HepG2 (cell line): Measurements from ENCODE around the gene CACNG4. TPM values are rescaled to one million over a fixed set of nuclear protein-coding genes. Genes with fewer than 3 reads are reported as not detected.

ENCODE experiments used
- ATAC-seq: fragments of 200-7000 bp; cut with Tn5 transposase; 3 replicates; pipeline ENCODE4 v1.9.1; 2020; ENCODE audit warnings: mild to moderate bottlenecking, moderate library complexity
- BruUV-seq: library from RNA; stranded (reverse); fragments of 400-500 nt; replicated peaks from 2 replicates; lab custom pipeline; 2021; lab: Mats Ljungman, UMichigan
- CTCF ChIA-PET: fragments of 300-600 bp; formaldehyde crosslinking; extraction: SDS; loops from one replicate; lab custom pipeline; 2021; ENCODE audit warnings: low total read pairs, inconsistent platforms, low intra/inter-chr PET ratio; lab: Yijun Ruan, JAX
- POLR2A ChIA-PET: fragments of 350-600 bp; sonication (Branson Sonifier 250); formaldehyde crosslinking; loops from one replicate; lab custom pipeline; 2020; ENCODE audit warnings: antibody characterized with exemption, inconsistent platforms; lab: Yijun Ruan, JAX
- DNase-seq: peaks from one replicate; pipeline ENCODE4 v3.0.0-alpha.2; 2015; ENCODE audit warnings: low spot score
- FAIRE-seq: peaks from 3 replicates; lab custom pipeline; 2011; peaks lifted over from hg19 to GRCh38; lab: Jason Lieb, UNC
- H2AFZ ChIP-seq: one replicate; pipeline ENCODE4 v1.6.1; 2011; ENCODE audit warnings: low read length, inconsistent platforms
- H3K27ac ChIP-seq: fragments of 300-600 bp; 3 replicates; pipeline ENCODE4 v1.8.0; 2011; ENCODE audit warnings: mixed run types, mild to moderate bottlenecking, mixed read lengths, low read length, inconsistent platforms; ENCODE audit not compliant: insufficient read depth; ENCODE audit errors: extremely low read length
- H3K27me3 ChIP-seq, 2 experiments: fragments of 200-600 bp in 1 of 2; 2 replicates in 1 of 2; 3 replicates in 1 of 2; pipeline versions ENCODE4 v1.6.0 to v1.8.0; 2011; ENCODE audit warnings: low read length in 2 of 2, mild to moderate bottlenecking in 2 of 2, moderate library complexity in 2 of 2, inconsistent platforms in 1 of 2; ENCODE audit not compliant: insufficient read depth in 2 of 2, control insufficient read depth in 1 of 2
- H3K36me3 ChIP-seq, 2 experiments: fragments of 200-600 bp in 1 of 2; replicated peaks in 1 of 2; 2 replicates in 1 of 2; 3 replicates in 1 of 2; pipeline versions ENCODE4 v1.5.1 to v1.8.0; 2011; ENCODE audit warnings: low read length in 2 of 2, inconsistent platforms in 1 of 2; ENCODE audit not compliant: insufficient read depth in 2 of 2, control insufficient read depth in 1 of 2
- H3K4me1 ChIP-seq: 2 replicates; pipeline ENCODE4 v1.5.1; 2012; ENCODE audit warnings: low read length, inconsistent platforms; ENCODE audit not compliant: insufficient read depth
- H3K4me2 ChIP-seq: 2 replicates; pipeline ENCODE4 v1.6.0; 2011; ENCODE audit warnings: low read depth, low read length, inconsistent platforms
- H3K4me3 ChIP-seq, 3 experiments: fragments of 200-600 bp in 1 of 3; sonication (generic), shearing (Covaris generic) in 1 of 3; replicated peaks in 1 of 3; 2 replicates each; pipeline ENCODE4 v1.5.1; 2011 to 2016; ENCODE audit warnings: low read length in 3 of 3, inconsistent platforms in 2 of 3, low read depth in 2 of 3, mild to moderate bottlenecking in 2 of 3, control low read depth in 1 of 3, mixed read lengths in 1 of 3; ENCODE audit not compliant: insufficient read depth in 1 of 3
- H3K79me2 ChIP-seq: one replicate; pipeline ENCODE4 v1.6.1; 2011; ENCODE audit warnings: low read length, inconsistent platforms; ENCODE audit not compliant: insufficient read depth
- H3K9ac ChIP-seq: 2 replicates; pipeline ENCODE4 v1.6.0; 2011; ENCODE audit warnings: mild to moderate bottlenecking, low read depth, low read length, inconsistent platforms; ENCODE audit not compliant: insufficient read depth
- H3K9me3 ChIP-seq: 2 replicates; pipeline ENCODE4 v1.5.1; 2012; ENCODE audit warnings: mild to moderate bottlenecking, low read length
- H4K20me1 ChIP-seq: 2 replicates; pipeline ENCODE4 v1.6.0; 2011; ENCODE audit warnings: inconsistent platforms, mild to moderate bottlenecking, low read length, moderate library complexity; ENCODE audit not compliant: insufficient read depth
- GPN1 ChIP-seq: sonication (generic); formaldehyde crosslinking; IDR thresholded peaks from 2 replicates; pipeline ENCODE4 v1.5.1; 2020; ENCODE audit warnings: missing genetic modification reagents, borderline replicate concordance
- HMGXB4 ChIP-seq, 2 experiments: sonication (generic) in 1 of 2; formaldehyde crosslinking in 1 of 2; IDR thresholded peaks; 2 replicates each; pipeline versions ENCODE4 v1.4.0 to v1.6.1; 2018 to 2020; ENCODE audit warnings: missing genetic modification reagents in 2 of 2, borderline replicate concordance in 1 of 2, low read depth in 1 of 2, mild to moderate bottlenecking in 1 of 2, missing biosample characterization in 1 of 2
- HNF1A ChIP-seq, 2 experiments: sonication (generic) in 1 of 2; formaldehyde crosslinking in 1 of 2; IDR thresholded peaks; 2 replicates each; pipeline versions ENCODE4 v1.4.0 to v1.6.1; 2016 to 2020; ENCODE audit warnings: borderline replicate concordance in 1 of 2, low read depth in 1 of 2, mild to moderate bottlenecking in 1 of 2, missing genetic modification reagents in 1 of 2
- HNRNPUL1 ChIP-seq: fragments of 200-400 bp; formaldehyde crosslinking; IDR thresholded peaks from 2 replicates; pipeline ENCODE4 v1.6.1; 2017; ENCODE audit warnings: low read depth, mild to moderate bottlenecking, low read length, moderate library complexity
- RXRB ChIP-seq: IDR thresholded peaks from 2 replicates; pipeline ENCODE4 v1.6.1; 2016; ENCODE audit warnings: borderline replicate concordance, missing genetic modification reagents, missing compliant biosample characterization
- THRA ChIP-seq: sonication (generic); formaldehyde crosslinking; IDR thresholded peaks from 2 replicates; pipeline ENCODE4 v1.4.0; 2020; ENCODE audit warnings: missing genetic modification reagents, borderline replicate concordance
- ZNF362 ChIP-seq: sonication (generic); formaldehyde crosslinking; IDR thresholded peaks from 2 replicates; pipeline ENCODE4 v1.4.0; 2020; ENCODE audit warnings: missing genetic modification reagents, mild to moderate bottlenecking, borderline replicate concordance
- WGBS: methylation state at CpG from one replicate; pipeline ENCODE4 v1.1.6; 2017; ENCODE audit warnings: low lambda C conversion rate; 5-methylcytosine and 5-hydroxymethylcytosine counted together
- in situ Hi-C: cut with HindIII; loops from 2 replicates; pipeline ENCODE4 v1.10.0; 2017; ENCODE audit warnings: low pct_unique_long_range_greater_than_20kb; ENCODE audit not compliant: extremely low pct_ligation_motif_present
- intact Hi-C: fragments of 100-400 bp; cut with micrococcal nuclease; formaldehyde crosslinking; loops from one replicate; pipeline ENCODE4 v1.10.0; 2022; ENCODE audit not compliant: unreplicated experiment
- polyA plus RNA-seq, 8 experiments: library from polyadenylated mRNA; depleted of rRNA in 3 of 8; stranded (reverse) in 7 of 8; unstranded in 1 of 8; fragments of >200 nt; fragmentation: Illumina TruSeq in 4 of 8; extraction: Trizol in 4 of 8; gene quantifications; 2 replicates each; pipeline versions ENCODE4 v1.2.1 to v1.2.3, GENCODE V29; 2011 to 2016; ENCODE audit warnings: low read depth in 4 of 8, missing spikeins in 1 of 8, mixed read lengths in 1 of 8; ENCODE audit not compliant: insufficient read depth in 1 of 8
- total RNA-seq, 5 experiments: library from RNA; depleted of rRNA; stranded (reverse); fragments of >200 nt; fragmentation: Illumina TruSeq; extraction: Trizol; gene quantifications; 2 replicates each; pipeline ENCODE4 v1.2.3, GENCODE V29; 2016; ENCODE audit warnings: low read depth in 1 of 5

CACNG4 gene
- total and polyA plus RNA-seq, 2 of the 13 experiments (the other 11 are each of a cell fraction or from before 2014, with no cell fraction given) = 0.09 TPM

- peaks cover 36% of the 10 kb centered on the region for H3K4me1 ChIP-seq
- CTCF ChIA-PET = no interaction called here
- H4K20me1 ChIP-seq = no peaks in the 10 kb centered on the region
- no peak overlapping the region; the same call in 1 of the 2 replicates for H3K9ac ChIP-seq
- no peaks in the 10 kb centered on the region for H3K79me2 ChIP-seq
- H3K27me3 ChIP-seq = no peaks in the 10 kb centered on the region
- in situ Hi-C loops = no loop called here
- peak overlapping the region; percentile 24 for H3K27ac ChIP-seq
- H3K36me3 ChIP-seq = peaks cover 6 to 27% of the 10 kb centered on the region in 2 experiments
- H3K9me3 ChIP-seq = no peaks in the 10 kb centered on the region
- 49% methylated on average over 3 of the region's 3 CpGs for WGBS
- ATAC-seq = no peak
- no peak for DNase-seq
- H3K4me3 ChIP-seq = no peak overlapping the region; a peak in 1 of 6 replicates
- H2AFZ ChIP-seq = no peak overlapping the region
- POLR2A ChIA-PET = no interaction called here
- no peak for FAIRE-seq
- TF ChIP-seq THRA (peak; percentile 33; the same call in 1 of the 2 replicates), HMGXB4 (CRISPR knock-in tag; IDR thresholded peaks at IDR 0.05; ENCODE audit: borderline replicate concordance in 1 of 2, low read depth in 1 of 2) (no peak), RXRB (peak; percentile 56; the same call in 1 of the 2 replicates), HNRNPUL1 (0 out of 2 replicates have a peak, but pooled peaks have one; percentile 69), GPN1 (CRISPR knock-in tag) (no peak), HNF1A (IDR thresholded peaks at IDR 0.05; ENCODE audit: low read depth) (peak; percentile 64), HNF1A (CRISPR knock-in tag; IDR thresholded peaks at IDR 0.05; ENCODE audit: borderline replicate concordance) (no peak; the same call in 1 of the 2 replicates), ZNF362 (CRISPR knock-in tag) (peak; percentile 46; the same call in 1 of the 2 replicates)
- H3K4me2 ChIP-seq = peak overlapping the region; percentile 46
- intact Hi-C loops = no loop called here
- BruUV-seq = no TSS peak
These were observed 110.3 kb downstream of the CACNG4 start for GRCh38 chr17:67074781-67075180.
